Inflammatory macrophage (primary cell): ENCODE results near the gene DUSP1.

Experiments
- DNase-seq, 2 donors: peaks; one replicate each; pipeline ENCODE4 v3.0.0-alpha.2; 2020 to 2022
- total RNA-seq, 18 experiments: gene quantifications; one replicate each; lab custom pipeline; 2026; ENCODE audit warnings: mixed read lengths in 6 of 18, inconsistent platforms in 2 of 18; lab: John Stamatoyannopoulos, UW

DUSP1 gene, protein sequence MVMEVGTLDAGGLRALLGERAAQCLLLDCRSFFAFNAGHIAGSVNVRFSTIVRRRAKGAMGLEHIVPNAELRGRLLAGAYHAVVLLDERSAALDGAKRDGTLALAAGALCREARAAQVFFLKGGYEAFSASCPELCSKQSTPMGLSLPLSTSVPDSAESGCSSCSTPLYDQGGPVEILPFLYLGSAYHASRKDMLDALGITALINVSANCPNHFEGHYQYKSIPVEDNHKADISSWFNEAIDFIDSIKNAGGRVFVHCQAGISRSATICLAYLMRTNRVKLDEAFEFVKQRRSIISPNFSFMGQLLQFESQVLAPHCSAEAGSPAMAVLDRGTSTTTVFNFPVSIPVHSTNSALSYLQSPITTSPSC
- 13.0 to 807 (median 34.9) reads per million in 18 experiments for total RNA-seq

DNA sequence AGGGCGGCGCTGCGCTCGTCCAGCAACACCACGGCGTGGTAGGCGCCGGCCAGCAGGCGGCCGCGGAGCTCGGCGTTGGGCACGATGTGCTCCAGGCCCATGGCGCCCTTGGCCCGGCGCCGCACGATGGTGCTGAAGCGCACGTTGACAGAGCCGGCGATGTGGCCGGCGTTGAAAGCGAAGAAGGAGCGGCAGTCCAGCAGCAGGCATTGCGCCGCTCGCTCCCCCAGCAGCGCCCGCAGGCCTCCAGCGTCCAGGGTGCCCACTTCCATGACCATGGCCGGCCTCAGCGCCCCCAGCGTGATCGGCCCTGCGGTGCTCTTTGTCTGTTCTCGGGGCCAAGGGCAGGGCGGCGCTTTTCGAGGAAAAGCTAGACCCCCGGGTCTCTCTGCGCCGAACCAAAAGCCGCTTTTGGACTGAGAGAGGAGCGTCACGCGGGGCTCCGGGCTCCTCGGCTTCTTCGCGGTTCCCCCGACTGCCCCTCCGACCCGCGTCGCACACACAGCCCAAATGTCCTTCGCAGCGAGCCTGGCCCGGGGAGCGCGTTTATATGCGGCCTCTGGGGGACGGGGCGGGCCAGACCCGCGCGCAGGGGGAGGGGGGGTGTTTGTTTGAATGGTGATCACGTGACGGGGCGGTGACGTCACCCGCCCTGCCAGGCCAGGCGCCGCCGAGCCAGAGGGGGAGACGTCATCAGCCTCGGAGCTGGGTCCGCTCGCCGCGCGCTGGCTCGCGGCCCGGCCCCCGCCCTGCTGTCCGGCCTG, at the start of gene DUSP1:
TSS of gene DUSP1 (minus strand) at position 521 of the 764 bp plus-strand sequence. CDS start at position 278, 243 bp downstream.
- peak; percentile 96 to 98 for DNase-seq

DNA sequence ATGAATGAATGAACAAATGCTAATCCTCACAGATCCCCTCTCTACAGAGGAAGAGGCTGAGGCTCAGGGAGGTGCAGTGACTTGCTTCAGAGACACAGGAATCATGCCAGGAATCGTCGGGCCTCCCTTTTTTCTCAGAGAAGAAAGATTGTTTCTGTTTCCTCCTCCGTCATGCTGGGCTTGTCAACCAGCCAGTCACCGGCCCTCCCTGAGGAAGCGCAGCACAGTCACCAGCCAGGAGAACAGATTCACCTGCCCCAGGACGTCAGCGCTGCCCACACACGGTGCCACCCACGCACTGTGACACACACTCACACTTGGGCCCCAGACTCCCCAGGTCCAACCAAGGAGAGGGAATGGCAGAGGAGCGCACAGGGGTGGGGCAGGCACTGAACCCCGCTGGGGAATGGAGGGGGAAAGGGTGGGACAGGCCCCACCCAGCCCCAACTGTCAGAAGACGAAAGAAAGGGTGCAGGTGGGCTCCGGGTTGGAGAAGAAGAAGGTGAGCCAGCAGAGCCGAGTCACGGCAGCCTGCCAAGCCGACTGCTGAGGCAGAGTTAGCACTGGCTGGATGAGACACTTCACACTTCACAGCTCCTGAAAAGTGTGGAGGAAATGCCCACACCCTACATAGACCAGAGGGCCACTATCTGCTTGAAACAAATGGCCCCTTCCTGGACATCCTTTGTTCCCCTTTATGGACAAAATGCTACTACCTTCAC, 49.2 kb upstream of the DUSP1 start:
- no peak for DNase-seq

DNA sequence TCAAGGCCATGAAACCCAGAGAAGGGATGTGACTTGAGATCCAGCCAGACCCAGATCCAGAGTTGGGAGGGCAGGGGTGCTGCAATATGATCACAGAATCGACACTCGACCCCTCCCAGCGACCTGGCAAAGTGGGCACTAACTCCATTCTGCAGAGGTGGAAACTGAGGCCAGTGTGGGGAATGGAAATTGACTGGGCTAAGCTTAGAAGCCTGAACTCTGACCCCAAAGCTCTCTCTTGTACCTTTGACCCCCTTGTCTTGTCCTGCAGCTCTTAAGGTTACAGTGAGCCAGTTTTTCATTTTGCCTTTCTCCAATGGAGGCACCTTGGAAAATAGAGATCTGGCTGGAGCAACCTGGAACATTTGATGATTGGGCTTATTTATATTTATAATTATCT, 48.6 kb upstream of the DUSP1 start:
- no peak for DNase-seq

DNA sequence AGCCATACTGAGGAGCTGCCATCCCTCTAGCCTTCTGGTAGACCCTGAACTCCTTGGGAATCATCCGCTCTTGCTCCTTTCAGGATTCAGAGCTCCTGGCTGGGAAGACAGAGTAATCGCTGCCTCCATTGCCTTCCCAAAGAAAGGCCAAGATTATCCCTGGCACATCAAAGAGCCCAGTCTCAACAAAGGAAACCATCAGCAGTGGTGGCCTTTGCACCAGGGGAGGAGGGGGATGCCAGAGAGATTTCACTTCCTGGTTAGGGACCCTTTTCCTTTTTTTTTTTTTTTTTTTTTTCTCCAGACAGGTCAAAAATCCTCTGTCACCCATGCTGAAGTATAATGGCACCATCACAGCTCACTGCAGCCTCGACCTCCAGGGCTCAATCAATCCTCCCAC, 47.1 kb upstream of the DUSP1 start:
- DNase-seq = no peak

- DNase-seq = no peak
Measured at GRCh38 chr5:172817664-172818063, 46.7 kb upstream of the DUSP1 start.

GRCh38 chr5:172816925-172817562, 46.0 kb upstream of the DUSP1 start:
- peak; percentile 19 to 61 for DNase-seq

GRCh38 chr5:172815631-172816030, 44.6 kb upstream of the DUSP1 start:
- no peak for DNase-seq

DNA sequence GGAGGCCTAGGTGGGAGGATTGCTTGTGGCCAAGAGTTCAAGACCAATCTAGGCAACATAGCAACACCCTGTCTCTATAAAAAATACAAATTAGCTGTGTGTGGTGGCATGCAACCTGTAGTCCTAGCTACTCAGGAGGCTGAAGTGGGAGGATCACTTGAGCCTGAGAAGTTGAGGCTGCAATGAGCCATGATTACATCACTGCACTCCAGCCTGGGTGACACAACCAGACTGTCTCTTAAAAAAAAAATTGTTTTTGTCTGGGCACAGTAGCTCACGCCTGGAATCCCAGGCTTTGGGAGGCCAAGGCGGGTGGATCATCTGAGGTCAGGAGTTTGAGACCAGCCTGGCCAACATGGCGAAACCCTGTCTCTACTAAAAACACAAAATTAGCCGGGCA, 40.0 kb upstream of the DUSP1 start:
- DNase-seq = peak; percentile 38 to 41

DNA sequence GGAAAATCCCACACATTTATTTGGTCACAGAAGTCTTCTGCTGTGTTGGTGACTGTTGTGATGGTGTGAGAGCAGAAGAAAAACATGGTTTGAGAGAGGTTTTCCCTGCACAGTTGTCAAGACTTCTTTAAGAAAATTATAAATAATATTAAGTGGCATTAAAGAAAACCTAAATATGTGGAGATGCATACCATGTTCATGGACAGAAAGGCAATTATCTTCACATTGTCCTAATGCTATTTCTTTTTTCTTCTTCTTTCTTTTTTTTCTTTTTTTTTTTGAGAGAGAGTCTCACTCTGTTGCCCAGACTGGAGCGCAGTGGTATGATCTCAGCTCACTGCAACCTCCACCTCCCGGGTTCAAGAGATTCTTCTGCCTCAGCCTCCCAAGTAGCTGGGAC, 38.8 kb upstream of the DUSP1 start:
- DNase-seq = no peak

- no peak for DNase-seq
Measured at GRCh38 chr5:172807766-172808311, 36.8 kb upstream of the DUSP1 start.

DNA sequence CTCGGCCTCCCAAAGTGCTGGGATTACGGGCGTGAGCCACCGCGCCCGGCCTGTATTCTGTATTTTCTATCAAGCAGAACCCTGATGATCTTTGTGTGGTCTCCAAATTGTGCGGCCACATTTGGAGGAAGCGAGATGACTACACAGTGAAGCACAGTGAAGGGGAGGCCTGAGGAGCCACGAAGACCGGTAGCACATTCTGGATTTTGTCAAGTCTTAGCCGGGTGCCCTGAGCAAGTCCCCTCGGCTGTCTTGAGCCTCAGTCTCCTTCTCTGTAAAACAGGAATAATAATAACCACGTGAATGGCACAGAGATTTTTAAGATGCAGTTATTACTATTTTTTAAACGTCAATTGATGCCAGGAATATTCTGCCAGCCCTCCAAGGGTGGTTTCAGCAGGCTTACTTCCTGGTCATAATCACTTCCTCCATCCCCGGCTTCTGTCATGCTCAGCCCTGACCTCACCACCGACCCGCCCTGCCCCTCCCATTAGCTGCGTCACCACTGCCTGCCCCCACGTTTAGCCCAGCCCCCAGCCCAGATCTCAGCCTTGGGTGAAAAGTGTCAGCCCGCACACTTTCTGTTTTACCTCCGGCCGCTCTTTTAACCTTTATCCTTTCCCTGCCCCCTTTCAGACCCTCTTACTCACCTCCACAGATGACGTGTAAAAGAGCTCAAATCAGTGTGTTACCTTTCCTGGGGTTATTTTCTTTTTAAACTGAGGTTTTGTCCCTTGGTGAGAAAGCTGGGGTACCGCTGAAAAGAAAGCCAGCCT, 36.1 kb upstream of the DUSP1 start:
- peak; percentile 89 to 93 for DNase-seq

- DNase-seq = no peak
Measured at GRCh38 chr5:172805736-172806255, 34.8 kb upstream of the DUSP1 start.

GRCh38 chr5:172805018-172805683, 34.2 kb upstream of the DUSP1 start:
- no peak for DNase-seq

- no peak for DNase-seq
Measured at GRCh38 chr5:172802567-172803176, 31.7 kb upstream of the DUSP1 start.

DNA sequence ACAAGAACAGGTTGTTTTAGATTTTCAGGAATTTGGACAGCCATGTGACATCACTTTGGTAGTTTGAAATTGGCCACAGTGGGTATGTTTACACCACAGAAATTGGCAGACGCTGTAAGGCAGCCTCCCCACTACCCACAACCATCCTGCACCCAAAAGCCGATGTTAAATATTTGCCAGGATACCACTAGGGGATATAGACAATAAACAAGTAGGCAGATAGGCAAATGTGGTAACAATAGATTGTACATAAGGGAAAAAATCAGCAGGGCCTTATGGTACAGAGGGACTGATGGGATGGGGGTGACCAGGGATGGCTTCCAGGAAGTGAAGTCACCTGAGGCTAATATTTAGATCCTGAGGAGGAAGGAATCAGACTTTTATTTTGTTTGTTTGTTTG, 31.1 kb upstream of the DUSP1 start:
- DNase-seq = no peak

- no peak for DNase-seq
Measured at GRCh38 chr5:172801179-172801671, 30.2 kb upstream of the DUSP1 start.

GRCh38 chr5:172800088-172800551, 29.1 kb upstream of the DUSP1 start:
- DNase-seq = peak; percentile 99

DNA sequence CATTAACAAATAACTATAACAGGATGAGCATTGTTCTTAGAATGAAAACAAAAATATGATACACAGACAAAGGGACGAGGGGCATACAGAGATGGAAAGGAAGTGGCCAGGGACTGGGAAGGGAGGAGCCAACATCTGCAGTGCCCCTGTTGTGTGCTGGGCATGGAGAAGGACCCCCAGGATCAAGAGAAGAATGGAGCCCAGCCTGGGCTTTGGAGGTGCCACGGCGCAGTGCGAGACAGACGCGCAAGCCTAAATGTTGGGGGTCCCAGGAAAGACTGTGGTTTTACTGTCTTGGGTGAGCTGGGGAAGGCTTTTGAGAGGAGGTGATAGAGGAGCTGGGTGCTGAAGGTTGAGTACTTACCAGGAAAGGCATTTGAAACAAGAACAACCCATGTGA, 28.4 kb upstream of the DUSP1 start:
- no peak for DNase-seq

- DNase-seq = peak; percentile 95 to 97
Measured at GRCh38 chr5:172798422-172799215, 27.6 kb upstream of the DUSP1 start.
